Caco-2 (cell line): ENCODE results near the gene TNS1. TPM values are rescaled to one million over a fixed set of nuclear protein-coding genes. Genes with fewer than 3 reads are reported as not detected.
"Not testable (repeated sequence)": the region's sequence is repeated elsewhere in the genome, so short reads cannot be mapped to it uniquely, and the experiment has no call there.

Experiments used
- BruUV-seq: library from RNA; stranded (reverse); fragments of 400-500 nt; replicated peaks from 2 replicates; lab custom pipeline; 2021; lab: Mats Ljungman, UMichigan
- CTCF ChIA-PET: fragments of 300-600 bp; sonication (Branson Sonifier 250); formaldehyde crosslinking; loops from one replicate; lab custom pipeline; 2022; ENCODE audit warnings: antibody characterized with exemption; lab: Charles Lee
- POLR2A ChIA-PET: fragments of 300-600 bp; sonication (Branson Sonifier 250); formaldehyde crosslinking; loops from one replicate; lab custom pipeline; 2022; ENCODE audit warnings: antibody characterized with exemption; lab: Charles Lee
- DNase-seq, 2 experiments: peaks; one replicate each; pipeline versions ENCODE4 v3.0.0 to v3.0.0-alpha.2; 2020 to 2022
- H3K27me3 ChIP-seq: replicated peaks from 2 replicates; pipeline ENCODE4 v1.6.0; 2011; ENCODE audit warnings: low read length; ENCODE audit not compliant: control insufficient read depth, insufficient read depth
- H3K36me3 ChIP-seq: 2 replicates; pipeline ENCODE4 v1.5.1; 2011; ENCODE audit warnings: low read length; ENCODE audit not compliant: control insufficient read depth, insufficient read depth
- H3K4me1 ChIP-seq: fragments of 250-450 bp; sonication (Bioruptor Pico); 2 replicates; pipeline ENCODE4 v1.5.1; 2020; ENCODE audit warnings: mild to moderate bottlenecking
- H3K4me3 ChIP-seq: 2 replicates; pipeline ENCODE4 v1.5.1; 2011; ENCODE audit warnings: low read depth, mild to moderate bottlenecking, control low read depth, low read length
- H3K9me3 ChIP-seq: fragments of 250-450 bp; sonication (Bioruptor Pico); 2 replicates; pipeline ENCODE4 v1.5.1; 2020; ENCODE audit warnings: mild to moderate bottlenecking, moderate library complexity
- H3K27ac Mint-ChIP-seq: one replicate; pipeline ENCODE4 v1.8.0; 2022; ENCODE audit warnings: mixed read lengths; ENCODE audit not compliant: unreplicated experiment
- H3K27me3 Mint-ChIP-seq: one replicate; pipeline ENCODE4 v1.8.0; 2022; ENCODE audit warnings: mixed read lengths; ENCODE audit not compliant: insufficient read depth, unreplicated experiment
- H3K36me3 Mint-ChIP-seq: one replicate; pipeline ENCODE4 v1.8.0; 2022; ENCODE audit warnings: mild to moderate bottlenecking, mixed read lengths; ENCODE audit not compliant: insufficient read depth, unreplicated experiment
- H3K4me1 Mint-ChIP-seq: one replicate; pipeline ENCODE4 v1.8.0; 2022; ENCODE audit warnings: low read depth, mixed read lengths; ENCODE audit not compliant: unreplicated experiment
- H3K4me3 Mint-ChIP-seq: one replicate; pipeline ENCODE4 v1.8.0; 2022; ENCODE audit warnings: mild to moderate bottlenecking, moderate library complexity, mixed read lengths; ENCODE audit not compliant: unreplicated experiment
- H3K9me3 Mint-ChIP-seq: one replicate; pipeline ENCODE4 v1.8.0; 2022; ENCODE audit warnings: mixed read lengths; ENCODE audit not compliant: unreplicated experiment
- CTCF ChIP-seq, 2 experiments: fragments of 200-600 bp in 1 of 2; IDR thresholded peaks; 1 replicate in 1 of 2; 2 replicates in 1 of 2; pipeline versions ENCODE4 v1.5.1 to v1.8.0; 2011 to 2022; ENCODE audit warnings: antibody characterized with exemption in 1 of 2, control low read depth in 1 of 2, inconsistent platforms in 1 of 2, low read depth in 1 of 2, low read length in 1 of 2, mild to moderate bottlenecking in 1 of 2, moderate library complexity in 1 of 2; ENCODE audit not compliant: insufficient read depth in 1 of 2, severe bottlenecking in 1 of 2, unreplicated experiment in 1 of 2
- intact Hi-C: fragments of 100-400 bp; cut with micrococcal nuclease; formaldehyde crosslinking; loops from one replicate; pipeline ENCODE4 v1.10.0; 2022; ENCODE audit not compliant: unreplicated experiment
- total RNA-seq: library from RNA; stranded (reverse); gene quantifications from 2 replicates; pipeline ENCODE4 v1.2.3, GENCODE V29; 2022

The TNS1 gene
- total RNA-seq, 1 experiment from 2014 or later = 16.1 TPM

GRCh38 chr2:217812170-217812569 lies 190.6 kb downstream of the TNS1 start:
- H3K4me3 ChIP-seq = no peak overlapping the region
- Mint-ChIP-seq H3K4me3 (no peak overlapping the region), H3K36me3 (peaks cover 5% of the 10 kb centered on the region), H3K27me3 (no peaks in the 10 kb centered on the region), H3K4me1 (peaks cover 6% of the 10 kb centered on the region), H3K27ac (no peak overlapping the region), H3K9me3 (no peaks in the 10 kb centered on the region)
- H3K9me3 ChIP-seq = no peaks in the 10 kb centered on the region
- intact Hi-C loops = no loop called here
- H3K4me1 ChIP-seq = peaks cover 7% of the 10 kb centered on the region; the same call in 1 of the 2 replicates
- no TSS peak for BruUV-seq
- TF ChIP-seq CTCF (IDR thresholded peaks at IDR 0.05; ENCODE audit: insufficient read depth in 1 of 2, low read depth in 1 of 2, low read length in 1 of 2, severe bottlenecking in 1 of 2, unreplicated experiment in 1 of 2) = no peak
- CTCF ChIA-PET = interaction anchor here (0.6 kb wide), 1 partner anchor 57 kb away, joined by 3 read pairs; no protein-coding TSS in a partner anchor
- H3K27me3 ChIP-seq = no peaks in the 10 kb centered on the region
- no peaks in the 10 kb centered on the region; the same call in none of the 2 replicates for H3K36me3 ChIP-seq
- DNase-seq = no peak
- POLR2A ChIA-PET = no interaction called here

GRCh38 chr2:217810260-217810659 lies 192.5 kb downstream of the TNS1 start:
- H3K9me3 Mint-ChIP-seq = peaks cover 8% of the 10 kb centered on the region
- ChIA-PET POLR2A (no interaction called here), CTCF (no interaction called here)
- Histone ChIP-seq H3K4me3 (no peak overlapping the region), H3K9me3 (no peaks in the 10 kb centered on the region), H3K36me3 (no peaks in the 10 kb centered on the region; the same call in none of the 2 replicates), H3K4me1 (peaks cover 7% of the 10 kb centered on the region; the same call in 1 of the 2 replicates), H3K27me3 (no peaks in the 10 kb centered on the region)
- no TSS peak for BruUV-seq
- intact Hi-C loops = no loop called here
- no peak overlapping the region for H3K4me3 Mint-ChIP-seq
- H3K36me3 Mint-ChIP-seq = peaks cover 11% of the 10 kb centered on the region
- H3K27me3 Mint-ChIP-seq = no peaks in the 10 kb centered on the region
- no peak for TF ChIP-seq CTCF (IDR thresholded peaks at IDR 0.05; ENCODE audit: insufficient read depth in 1 of 2, low read depth in 1 of 2, low read length in 1 of 2, severe bottlenecking in 1 of 2, unreplicated experiment in 1 of 2)
- H3K27ac Mint-ChIP-seq = no peak overlapping the region
- H3K4me1 Mint-ChIP-seq = peaks cover 13% of the 10 kb centered on the region
- no peak for DNase-seq

- no TSS peak for BruUV-seq
- H3K27me3 ChIP-seq = no peaks in the 10 kb centered on the region
- H3K4me3 ChIP-seq = no peak overlapping the region
- no peak overlapping the region for H3K27ac Mint-ChIP-seq
- no peaks in the 10 kb centered on the region for H3K27me3 Mint-ChIP-seq
- ChIA-PET CTCF (no interaction called here), POLR2A (no interaction called here)
- H3K36me3 ChIP-seq = no peaks in the 10 kb centered on the region; the same call in none of the 2 replicates
- no peak overlapping the region for H3K4me3 Mint-ChIP-seq
- DNase-seq = no peak
- peaks cover 11% of the 10 kb centered on the region for H3K36me3 Mint-ChIP-seq
- peaks cover 11% of the 10 kb centered on the region for H3K9me3 Mint-ChIP-seq
- peaks cover 7% of the 10 kb centered on the region; the same call in 1 of the 2 replicates for H3K4me1 ChIP-seq
- TF ChIP-seq CTCF (IDR thresholded peaks at IDR 0.05; ENCODE audit: insufficient read depth in 1 of 2, low read depth in 1 of 2, low read length in 1 of 2, severe bottlenecking in 1 of 2, unreplicated experiment in 1 of 2) = no peak
- intact Hi-C loops = no loop called here
- H3K4me1 Mint-ChIP-seq = peaks cover 13% of the 10 kb centered on the region
- no peaks in the 10 kb centered on the region for H3K9me3 ChIP-seq
These were observed 193.1 kb downstream of the TNS1 start for GRCh38 chr2:217809736-217810135.

- H3K9me3 ChIP-seq, H3K27ac Mint-ChIP-seq, H3K27me3 ChIP-seq, H3K27me3 Mint-ChIP-seq, H3K4me1 ChIP-seq, POLR2A ChIA-PET, H3K4me3 Mint-ChIP-seq, DNase-seq, H3K4me3 ChIP-seq, intact Hi-C loops, CTCF ChIA-PET, H3K36me3 ChIP-seq, BruUV-seq: not testable (repeated sequence)
- Mint-ChIP-seq H3K9me3 (peaks cover 11% of the 10 kb centered on the region), H3K36me3 (peaks cover 11% of the 10 kb centered on the region), H3K4me1 (peaks cover 13% of the 10 kb centered on the region)
These were observed 193.8 kb downstream of the TNS1 start for GRCh38 chr2:217808967-217809366.
